ENCODE results near the gene HEATR5B. TPM values are rescaled to one million over a fixed set of nuclear protein-coding genes. Genes with fewer than 3 reads are reported as not detected.

Gene HEATR5B
- 24.2 and 28.6 TPM in 2 replicates for total RNA-seq

GRCh38 chr2:37083873-37084794, at the start of gene HEATR5B, which contains the start of gene GPATCH11:
TSS of gene HEATR5B (minus strand) at chr2:37084372. CDS start at chr2:37083414, 958 bp downstream.
TSS of gene GPATCH11 (plus strand) at chr2:37084518. CDS start at chr2:37088382, 3,864 bp downstream.

GRCh38 chr2:36966370-36967235, 117.6 kb downstream of the HEATR5B start, which contains the start of gene STRN:
TSS of gene STRN (minus strand) at chr2:36966536. CDS start at chr2:36966463, 73 bp downstream.

Other genes with a start within 250 kb of the HEATR5B start
- gene STRN, start 117.8 kb downstream of the HEATR5B start, total RNA-seq: 16.3 and 18.5 TPM in 2 replicates
- 4.2 and 4.5 TPM in 2 replicates for gene GPATCH11, start 146 bp upstream of the HEATR5B start, total RNA-seq
- 51.2 and 54.7 TPM in 2 replicates for gene EIF2AK2, start 72.6 kb upstream of the HEATR5B start, total RNA-seq
- gene SULT6B1, start 104.3 kb upstream of the HEATR5B start, total RNA-seq: not detected in 2 replicates
- gene CEBPZOS, start 112.1 kb upstream of the HEATR5B start, total RNA-seq: 14.0 and 15.7 TPM in 2 replicates
- 25.1 and 31.8 TPM in 2 replicates for gene CEBPZ, start 147.2 kb upstream of the HEATR5B start, total RNA-seq
- gene NDUFAF7, start 147.3 kb upstream of the HEATR5B start, total RNA-seq: 10.0 and 13.8 TPM in 2 replicates
- 68.7 and 70.1 TPM in 2 replicates for gene PRKD3, start 240.5 kb upstream of the HEATR5B start, total RNA-seq

Data from hair follicle dermal papilla cell (primary cell).